GM19099 (cell line): ENCODE data around the gene IGFBP5.

Experiments used
- POLR2A ChIP-seq: IDR thresholded peaks from 3 replicates; pipeline ENCODE4 v1.6.1; 2011; ENCODE audit warnings: low read depth; ENCODE audit not compliant: insufficient read length; ENCODE audit errors: extremely low read depth

Gene IGFBP5

DNA sequence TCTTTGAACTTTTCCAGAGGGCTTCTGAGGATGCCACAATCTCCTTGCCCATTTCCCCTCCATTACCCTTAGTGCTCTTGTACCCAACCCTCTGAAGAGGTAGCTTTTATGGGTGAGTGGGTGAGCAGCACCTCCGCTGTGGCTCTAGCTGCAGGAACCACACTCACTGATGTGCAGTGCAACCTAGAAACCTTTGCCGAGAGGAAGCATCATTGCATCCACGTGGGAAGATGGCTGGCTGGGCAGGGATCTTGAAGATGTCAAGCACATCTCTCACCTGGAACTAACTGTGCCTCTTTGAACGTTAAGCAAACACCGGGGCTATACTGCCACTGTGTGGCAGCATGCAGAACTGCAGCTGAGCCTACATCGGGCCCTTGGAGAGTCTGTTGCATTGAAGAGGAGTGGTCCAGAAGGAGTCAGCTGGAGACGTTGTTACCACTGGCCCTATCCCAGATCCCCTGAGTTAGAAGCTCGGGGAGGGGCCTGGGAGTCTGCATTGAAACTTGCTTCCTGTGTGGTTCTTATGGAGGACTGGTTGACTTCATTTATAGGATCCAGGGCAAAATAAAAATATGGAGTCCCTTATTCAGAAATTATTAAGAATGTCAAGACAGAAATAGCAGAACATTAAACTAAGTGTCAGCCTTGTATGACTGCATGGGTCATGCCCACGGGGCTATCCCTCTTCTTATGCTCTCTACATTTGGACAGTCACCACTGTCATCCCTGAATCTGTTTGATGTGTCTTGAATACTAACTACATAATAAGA, 28.7 kb downstream of the IGFBP5 start:
- no peak for TF ChIP-seq POLR2A

DNA sequence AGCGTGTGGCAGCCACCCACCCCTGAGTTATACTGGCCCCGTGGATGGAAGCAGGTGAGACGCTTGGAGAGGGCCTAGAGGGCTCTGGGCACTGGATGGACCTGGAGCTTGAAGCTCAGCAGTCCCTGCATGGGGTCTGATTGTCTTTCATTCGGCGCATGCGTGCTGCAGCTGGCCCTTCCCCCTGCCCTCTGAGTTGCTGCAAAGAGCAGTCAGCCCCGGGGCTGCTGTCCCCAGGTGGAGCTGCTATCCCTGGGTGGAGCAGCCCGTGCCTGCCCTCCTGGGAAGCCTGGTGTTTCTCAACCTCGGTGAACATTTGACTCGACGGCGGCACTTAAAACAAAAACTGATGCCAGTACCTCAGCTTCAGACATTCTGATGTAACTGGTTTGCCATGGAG, 29.6 kb downstream of the IGFBP5 start:
- no peak for TF ChIP-seq POLR2A

DNA sequence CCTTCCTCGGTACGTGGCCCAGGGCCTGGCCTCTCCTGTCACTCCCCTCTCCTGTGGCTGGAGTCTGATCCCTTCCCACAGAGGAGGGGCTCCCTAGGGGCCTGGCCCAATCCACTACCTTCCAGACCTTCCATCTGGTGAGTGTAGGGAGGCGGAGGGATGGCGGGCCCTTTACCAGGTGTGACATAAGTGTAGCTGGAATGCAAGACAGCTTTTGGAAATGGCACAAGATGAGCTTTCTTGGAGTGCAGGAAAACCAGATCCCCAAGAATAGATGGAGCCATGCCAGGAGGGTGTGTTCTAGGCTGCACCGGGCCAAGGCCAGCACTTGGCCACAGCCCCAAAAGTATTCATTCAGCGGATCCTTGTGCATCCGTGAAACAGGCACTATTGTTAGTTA, 30.1 kb downstream of the IGFBP5 start:
- TF ChIP-seq POLR2A, result no peak

DNA sequence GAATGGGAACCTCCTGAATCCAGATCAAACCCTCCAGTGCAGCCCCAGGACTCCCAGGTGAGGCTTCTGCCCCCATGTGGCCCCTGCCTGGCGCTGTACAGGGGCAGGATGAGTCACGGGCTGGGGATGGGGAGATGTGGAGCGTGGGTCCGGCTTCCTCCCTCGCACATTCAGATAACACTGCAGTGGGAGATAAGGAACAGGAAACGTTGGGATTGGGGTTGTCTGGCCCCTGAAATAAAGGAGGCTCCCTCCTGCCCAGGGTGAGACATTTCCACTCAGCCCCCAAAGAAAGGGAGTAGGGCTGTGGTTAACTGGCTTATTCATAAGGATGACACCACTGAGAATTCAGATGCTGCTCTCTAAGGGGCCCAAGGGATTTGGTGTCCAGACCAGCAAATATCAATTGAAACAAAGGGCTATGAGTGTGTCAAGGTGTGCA, 30.7 kb downstream of the IGFBP5 start:
- TF ChIP-seq POLR2A, result no peak

DNA sequence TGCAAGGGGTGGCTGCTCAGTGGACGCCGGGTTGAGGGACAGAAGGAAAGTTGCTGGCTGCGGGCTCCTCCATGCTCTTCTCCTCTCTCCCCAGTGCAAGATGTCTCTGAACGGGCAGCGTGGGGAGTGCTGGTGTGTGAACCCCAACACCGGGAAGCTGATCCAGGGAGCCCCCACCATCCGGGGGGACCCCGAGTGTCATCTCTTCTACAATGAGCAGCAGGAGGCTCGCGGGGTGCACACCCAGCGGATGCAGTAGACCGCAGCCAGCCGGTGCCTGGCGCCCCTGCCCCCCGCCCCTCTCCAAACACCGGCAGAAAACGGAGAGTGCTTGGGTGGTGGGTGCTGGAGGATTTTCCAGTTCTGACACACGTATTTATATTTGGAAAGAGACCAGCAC, 31.5 kb downstream of the IGFBP5 start:
- no peak for TF ChIP-seq POLR2A

DNA sequence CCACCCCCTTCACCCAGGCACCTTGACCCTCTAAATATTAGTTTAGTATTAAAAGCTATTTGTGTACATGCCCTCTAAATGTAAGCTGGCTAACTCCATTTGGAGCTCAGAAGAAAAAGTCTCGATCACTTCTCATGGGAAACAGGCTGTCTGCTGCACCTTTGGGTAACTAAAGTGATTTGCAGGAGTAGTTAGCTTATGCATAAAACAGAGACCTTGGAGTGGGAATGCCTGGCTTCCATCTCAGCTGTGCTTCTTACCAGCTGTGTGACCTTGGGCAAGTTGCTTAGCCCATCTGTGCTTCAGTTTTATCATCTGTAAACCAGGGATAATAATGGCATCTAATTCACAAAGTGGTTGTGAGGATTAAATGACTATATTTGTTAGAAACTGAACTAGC, 32.2 kb downstream of the IGFBP5 start:
- no peak for TF ChIP-seq POLR2A

DNA sequence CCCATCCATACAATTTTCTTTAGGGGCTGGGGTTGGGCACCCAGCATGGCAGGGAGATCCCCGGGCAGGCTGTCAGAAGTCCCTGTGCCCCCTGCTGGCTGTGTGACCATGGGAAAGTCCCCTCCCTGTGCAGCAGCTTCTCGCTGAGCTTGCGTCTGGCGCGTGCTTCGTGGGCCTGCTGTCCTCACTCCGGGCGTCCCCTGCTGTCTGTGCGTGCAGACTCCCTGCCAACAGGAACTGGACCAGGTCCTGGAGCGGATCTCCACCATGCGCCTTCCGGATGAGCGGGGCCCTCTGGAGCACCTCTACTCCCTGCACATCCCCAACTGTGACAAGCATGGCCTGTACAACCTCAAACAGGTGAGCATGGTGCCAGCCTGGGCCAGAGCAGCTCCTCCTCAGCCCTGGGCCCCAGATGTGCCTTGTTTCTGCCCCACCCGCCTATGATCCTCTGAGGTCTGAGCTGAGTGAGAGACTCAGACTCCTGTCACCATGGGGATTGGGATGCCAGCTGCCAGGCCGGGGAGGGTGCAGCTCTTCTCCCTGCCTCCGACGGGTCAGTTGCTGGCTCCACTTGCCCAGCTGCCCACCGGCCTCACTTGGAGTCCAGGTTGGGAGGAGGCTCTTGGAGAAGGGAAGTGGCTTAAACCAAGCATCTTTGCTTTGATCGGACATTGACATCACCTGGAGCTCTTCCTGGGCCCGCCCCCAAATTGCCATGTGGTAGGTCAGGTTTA, 33.5 kb downstream of the IGFBP5 start:
- TF ChIP-seq POLR2A, result no peak

DNA sequence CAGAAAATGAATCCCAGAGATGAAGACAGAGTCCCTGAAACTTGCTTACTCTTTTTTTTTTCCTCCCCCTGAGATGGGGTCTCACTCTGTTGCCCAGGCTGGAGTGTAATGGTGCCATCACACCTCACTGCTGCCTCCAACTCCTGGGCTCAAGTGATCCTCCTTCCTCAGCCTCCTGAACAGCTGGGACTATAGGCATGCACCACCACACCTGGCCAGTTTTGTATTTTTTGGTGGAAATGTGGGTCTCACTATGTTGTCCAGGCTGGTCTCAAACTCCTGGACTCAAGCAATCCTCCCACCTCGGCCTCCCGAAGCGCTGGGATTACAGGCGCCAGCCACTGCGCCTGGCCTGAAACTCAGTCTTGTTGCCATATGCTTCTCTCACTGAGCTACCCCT, 34.3 kb downstream of the IGFBP5 start:
- TF ChIP-seq POLR2A, result no peak

DNA sequence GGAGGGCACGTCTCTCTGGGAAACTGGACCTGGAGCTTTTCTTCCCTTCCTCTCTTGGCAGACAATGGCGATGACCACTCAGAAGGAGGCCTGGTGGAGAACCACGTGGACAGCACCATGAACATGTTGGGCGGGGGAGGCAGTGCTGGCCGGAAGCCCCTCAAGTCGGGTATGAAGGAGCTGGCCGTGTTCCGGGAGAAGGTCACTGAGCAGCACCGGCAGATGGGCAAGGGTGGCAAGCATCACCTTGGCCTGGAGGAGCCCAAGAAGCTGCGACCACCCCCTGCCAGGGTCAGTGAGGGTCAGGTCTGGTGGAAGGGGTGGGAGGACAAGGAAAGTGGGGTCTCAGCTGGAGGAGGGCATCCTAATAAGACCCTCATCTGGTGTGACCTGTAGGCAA, 34.9 kb downstream of the IGFBP5 start:
- no peak for TF ChIP-seq POLR2A

DNA sequence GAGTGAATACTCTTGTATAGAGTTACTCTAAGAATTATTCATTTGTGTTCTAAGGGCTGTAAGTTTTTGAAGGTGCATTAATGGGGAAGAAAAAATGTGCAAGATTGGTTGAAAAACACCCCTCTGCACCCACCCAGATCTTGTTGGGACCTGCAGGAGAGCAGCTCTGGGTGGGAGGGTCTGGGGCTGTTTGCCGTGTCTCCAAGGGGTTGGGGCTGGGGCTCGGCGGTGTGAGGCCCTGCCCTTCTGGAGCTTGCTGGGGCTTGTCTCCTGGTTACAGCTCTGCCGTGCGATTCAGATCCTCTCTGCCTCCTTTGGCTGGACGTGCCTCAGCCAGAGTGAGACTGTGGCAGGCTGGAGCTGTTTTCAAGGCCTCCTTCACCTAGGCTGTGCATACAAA, 36.1 kb downstream of the IGFBP5 start:
- TF ChIP-seq POLR2A, result no peak

DNA sequence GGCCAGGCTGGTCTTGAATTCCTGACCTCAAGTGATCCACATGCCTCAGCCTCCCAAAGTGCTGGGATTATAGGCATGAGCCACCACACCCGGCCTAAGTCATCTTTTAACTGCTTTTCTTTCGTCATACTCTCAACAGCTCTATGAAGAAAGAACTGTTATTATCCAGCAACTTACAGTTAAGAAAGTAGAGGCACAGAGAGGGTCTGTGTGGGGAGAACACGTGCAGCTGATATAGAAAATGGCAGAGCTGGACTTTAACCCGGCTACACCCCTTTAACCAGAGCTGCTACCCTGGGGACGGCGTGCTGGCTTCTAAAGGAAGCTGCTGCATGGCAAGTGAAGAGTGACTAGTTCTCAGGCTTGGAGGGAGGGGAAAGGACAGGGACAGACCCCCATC, 36.6 kb downstream of the IGFBP5 start:
- TF ChIP-seq POLR2A, result no peak

DNA sequence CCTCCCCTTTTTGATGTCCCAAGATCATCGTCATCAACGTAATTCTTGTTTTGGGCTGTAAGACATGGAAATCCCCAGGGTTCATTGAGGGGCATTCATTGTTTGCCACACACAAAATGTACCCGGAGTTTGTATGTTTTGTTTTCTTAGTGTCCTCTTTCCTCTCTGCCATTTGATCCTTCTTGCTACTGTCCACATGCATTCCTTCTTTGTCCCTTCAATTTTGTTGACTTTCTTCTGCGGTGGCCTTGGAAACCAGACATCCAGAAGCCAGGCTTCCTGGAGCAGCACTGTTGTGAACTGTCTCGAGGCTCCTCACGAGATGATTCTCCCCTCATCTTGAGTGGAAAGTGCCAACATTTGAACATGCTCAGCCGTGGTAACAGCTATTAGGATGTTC, 37.4 kb downstream of the IGFBP5 start:
- no peak for TF ChIP-seq POLR2A

DNA sequence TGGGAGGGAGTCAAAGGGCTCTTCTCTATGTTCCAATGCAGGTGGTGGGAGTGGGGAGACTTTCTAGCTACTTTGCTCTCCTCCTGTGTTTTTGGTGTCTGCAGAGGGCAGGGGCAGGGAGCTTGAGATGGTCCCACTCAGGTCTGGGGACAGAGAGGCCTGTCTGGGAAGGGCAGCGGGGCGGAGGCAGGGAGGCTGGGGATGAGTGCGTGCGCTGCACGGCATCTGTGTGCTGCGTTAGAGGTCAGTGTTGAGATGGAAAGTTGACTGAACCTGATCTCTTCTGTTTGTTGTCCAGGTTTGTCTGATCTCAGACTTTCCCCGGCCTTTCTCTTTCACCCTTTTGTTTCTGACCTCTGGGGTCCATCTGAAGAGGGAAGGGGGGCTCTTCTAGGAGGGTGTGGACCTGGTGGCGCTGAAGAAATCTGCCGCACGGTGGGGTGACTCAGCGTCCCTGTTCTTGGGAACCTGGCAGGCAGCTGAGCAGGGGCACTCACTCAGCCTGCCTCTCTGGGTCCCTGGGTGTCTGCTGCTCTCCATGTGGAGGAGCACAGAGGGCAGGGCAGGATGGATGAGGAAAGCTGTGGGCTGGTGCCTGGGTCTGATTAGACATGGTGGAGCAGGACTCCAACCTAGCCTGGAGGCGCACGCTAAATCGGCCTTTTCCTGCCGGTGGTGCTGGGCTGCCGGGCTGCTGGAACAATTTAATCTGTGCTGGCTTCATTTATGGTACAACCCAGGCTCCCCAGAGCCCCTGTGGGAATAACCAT, 38.1 kb downstream of the IGFBP5 start:
- TF ChIP-seq POLR2A, result no peak

DNA sequence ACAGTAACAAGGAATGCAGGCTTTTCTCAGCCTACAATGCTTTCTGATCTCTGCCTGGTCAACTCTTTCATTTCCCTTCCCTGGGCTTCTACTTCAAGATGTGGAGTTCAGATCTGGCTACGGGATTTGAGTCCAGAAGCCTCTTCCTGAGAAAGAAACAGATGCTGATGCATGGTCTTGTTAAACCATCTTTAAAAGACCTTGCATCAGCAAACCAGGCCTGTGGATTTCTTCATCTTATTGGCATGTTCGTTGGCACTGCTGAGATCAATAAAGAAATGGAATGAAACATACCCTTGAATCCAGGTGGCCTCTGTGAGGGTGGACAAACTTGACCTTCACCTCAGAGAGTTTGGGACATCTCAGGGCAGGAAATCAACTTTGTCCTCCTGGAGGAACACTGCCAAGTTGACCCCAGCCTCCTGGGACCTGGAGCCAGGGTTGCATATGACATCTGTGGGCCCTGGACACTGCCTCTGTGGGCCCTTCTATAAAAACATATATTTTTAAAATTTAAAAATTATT, 40.8 kb downstream of the IGFBP5 start:
- no peak for TF ChIP-seq POLR2A

DNA sequence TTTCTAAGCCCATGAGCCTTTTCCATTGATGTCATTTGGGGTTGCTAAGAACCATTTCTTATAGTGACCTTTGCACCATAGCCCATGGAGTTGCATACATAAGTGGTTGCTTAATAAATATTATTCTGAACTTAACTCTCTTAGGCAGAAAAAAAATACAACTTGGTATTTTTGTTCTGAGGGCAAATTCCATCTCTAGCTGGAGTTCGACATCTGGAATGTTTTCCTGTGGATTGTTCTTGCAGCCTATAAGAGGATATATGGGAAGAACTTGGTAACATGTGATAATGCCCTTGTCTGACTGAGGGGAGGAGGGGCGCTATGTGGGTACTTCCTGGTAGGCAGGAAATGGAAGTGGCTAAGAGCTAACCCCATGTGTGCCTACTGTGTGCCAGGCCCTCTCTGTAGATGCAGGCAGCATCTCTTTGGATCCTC, 41.4 kb downstream of the IGFBP5 start:
- no peak for TF ChIP-seq POLR2A
